Erythroblast (primary cell): ENCODE data around the gene CPD.

Source experiments
- GATA1 ChIP-seq: IDR thresholded peaks from 2 replicates; pipeline ENCODE4 v1.6.1; 2011; ENCODE audit warnings: low read depth, mild to moderate bottlenecking, control low read depth, low read length, moderate library complexity
- POLR2A ChIP-seq: IDR thresholded peaks from 2 replicates; pipeline ENCODE4 v1.6.1; 2011; ENCODE audit warnings: mild to moderate bottlenecking, low read length

DNA sequence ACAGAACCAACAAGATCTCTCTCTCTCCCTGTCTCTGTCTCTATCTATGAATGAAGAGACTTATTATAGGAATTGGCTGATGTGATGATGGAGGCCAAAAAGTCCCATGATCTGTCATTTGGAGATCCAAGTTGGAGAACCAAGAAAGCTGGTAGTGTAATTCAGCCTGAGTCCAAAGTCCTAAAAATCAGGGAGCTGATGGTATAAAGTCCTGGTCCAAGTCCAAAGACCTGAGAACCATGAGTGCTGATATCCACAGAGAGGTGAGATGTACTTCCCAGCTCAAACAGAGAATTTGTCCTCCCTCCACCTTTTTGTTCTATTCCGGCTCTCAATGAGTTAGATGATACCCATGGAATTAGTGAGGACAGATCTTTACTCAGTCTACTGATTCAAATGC is 29.5 kb upstream of the CPD start:
- TF ChIP-seq POLR2A: no peak
- no peak for TF ChIP-seq GATA1
